Astrocyte of the cerebellum (primary cell): Measurements from ENCODE around the gene ARHGAP26.

Source experiments
- DNase-seq: peaks from one replicate; pipeline ENCODE4 v3.0.0-alpha.2; 2011; ENCODE audit warnings: low read depth
- H3K4me3 ChIP-seq: 2 replicates; pipeline ENCODE4 v1.5.1; 2011; ENCODE audit warnings: mild to moderate bottlenecking, low read depth, low read length, moderate library complexity
- CTCF ChIP-seq: IDR thresholded peaks from 2 replicates; pipeline ENCODE4 v1.5.1; 2012; ENCODE audit warnings: low read length, low read depth, moderate library complexity, mild to moderate bottlenecking; ENCODE audit errors: missing control alignments
- in situ Hi-C: cut with HindIII; loops from 2 replicates; pipeline ENCODE4 v1.10.0; 2017; ENCODE audit warnings: low sequenced_read_pairs

The ARHGAP26 gene

GRCh38 chr5:142769793-142770649 lies at the start of gene ARHGAP26:
TSS of gene ARHGAP26 (plus strand) at chr5:142770377. CDS start at chr5:142770762, 385 bp downstream.
- peak; percentile 87 for DNase-seq
- peak within 1 kb of the TSS; percentile 76 for H3K4me3 ChIP-seq
- in situ Hi-C loops, result no loop called here
- TF ChIP-seq CTCF, result peak; percentile 36

GRCh38 chr5:142720641-142721271 lies 49.4 kb upstream of the ARHGAP26 start:
- in situ Hi-C loops, result loop anchor here (5.0 kb wide), 1 partner anchor 152 kb away; no protein-coding TSS in a partner anchor
- H3K4me3 ChIP-seq, result no peak overlapping the region
- DNase-seq, result no peak
- TF ChIP-seq CTCF, result no peak

GRCh38 chr5:142722146-142722545 lies 48.0 kb upstream of the ARHGAP26 start:
- TF ChIP-seq CTCF, result no peak
- H3K4me3 ChIP-seq, result no peak overlapping the region
- in situ Hi-C loops, result loop anchor here (5.0 kb wide), 1 partner anchor 150 kb away; no protein-coding TSS in a partner anchor
- DNase-seq, result peak; percentile 47

GRCh38 chr5:142722896-142723295 lies 47.3 kb upstream of the ARHGAP26 start:
- DNase-seq, result no peak
- in situ Hi-C loops, result loop anchor here (5.0 kb wide), 1 partner anchor 149 kb away; no protein-coding TSS in a partner anchor
- TF ChIP-seq CTCF, result no peak

GRCh38 chr5:142724821-142725220 lies 45.4 kb upstream of the ARHGAP26 start:
- TF ChIP-seq CTCF, result no peak
- H3K4me3 ChIP-seq, result no peak overlapping the region
- DNase-seq, result no peak
- in situ Hi-C loops, result loop anchor here (5.0 kb wide), 2 partner anchors 72 to 147 kb away; no protein-coding TSS in a partner anchor

More at GRCh38 chr5:142722896-142723295, 47.3 kb upstream of the ARHGAP26 start:
- H3K4me3 ChIP-seq, result no peak overlapping the region
